ENCODE results near the gene PARD3. TPM values are rescaled to one million over a fixed set of nuclear protein-coding genes. Genes with fewer than 3 reads are reported as not detected.

Gene PARD3
- total RNA-seq, 4 donors from 2014 or later: 150 to 172 (median 165) TPM

GRCh38 chr10:34171957-34172527, 643.1 kb downstream of the PARD3 start:
- H3K4me3 ChIP-seq (ENCODE audit: low read depth, poor library complexity, severe bottlenecking): no peak overlapping the region
- DNase-seq (ENCODE audit: low spot score in 2 of 2): no peak
- intact Hi-C loops (cut with DNase I; ENCODE audit: low total_unique reads): no loop called here
- TF ChIP-seq, protein P1, sequence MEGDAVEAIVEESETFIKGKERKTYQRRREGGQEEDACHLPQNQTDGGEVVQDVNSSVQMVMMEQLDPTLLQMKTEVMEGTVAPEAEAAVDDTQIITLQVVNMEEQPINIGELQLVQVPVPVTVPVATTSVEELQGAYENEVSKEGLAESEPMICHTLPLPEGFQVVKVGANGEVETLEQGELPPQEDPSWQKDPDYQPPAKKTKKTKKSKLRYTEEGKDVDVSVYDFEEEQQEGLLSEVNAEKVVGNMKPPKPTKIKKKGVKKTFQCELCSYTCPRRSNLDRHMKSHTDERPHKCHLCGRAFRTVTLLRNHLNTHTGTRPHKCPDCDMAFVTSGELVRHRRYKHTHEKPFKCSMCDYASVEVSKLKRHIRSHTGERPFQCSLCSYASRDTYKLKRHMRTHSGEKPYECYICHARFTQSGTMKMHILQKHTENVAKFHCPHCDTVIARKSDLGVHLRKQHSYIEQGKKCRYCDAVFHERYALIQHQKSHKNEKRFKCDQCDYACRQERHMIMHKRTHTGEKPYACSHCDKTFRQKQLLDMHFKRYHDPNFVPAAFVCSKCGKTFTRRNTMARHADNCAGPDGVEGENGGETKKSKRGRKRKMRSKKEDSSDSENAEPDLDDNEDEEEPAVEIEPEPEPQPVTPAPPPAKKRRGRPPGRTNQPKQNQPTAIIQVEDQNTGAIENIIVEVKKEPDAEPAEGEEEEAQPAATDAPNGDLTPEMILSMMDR (IDR thresholded peaks at IDR 0.05): no peak
- TF ChIP-seq POLR2A (IDR thresholded peaks at IDR 0.05): no peak
- WGBS, 2 donors: 50 to 59% methylated on average over 4 of the region's 4 CpGs

DNA sequence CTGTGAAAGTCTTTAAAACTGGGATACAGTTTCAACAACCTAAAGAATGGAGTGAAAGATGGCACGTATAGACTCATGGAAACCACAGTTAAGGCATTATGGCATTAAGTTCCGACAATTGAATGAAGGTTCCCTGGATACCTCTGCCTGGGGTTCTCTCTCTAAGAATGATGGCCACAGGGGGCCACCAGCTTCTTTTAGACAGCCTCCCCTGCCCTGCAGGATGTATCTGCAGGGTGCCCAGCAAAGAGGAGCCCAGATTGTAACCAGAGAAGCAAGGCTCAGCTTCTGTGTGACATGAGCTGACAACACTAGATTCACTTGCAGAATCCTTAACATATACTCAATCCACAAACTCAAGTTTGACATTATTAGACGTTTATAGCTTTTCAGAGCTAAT, 645.4 kb downstream of the PARD3 start:
- H3K4me3 ChIP-seq (ENCODE audit: low read depth, poor library complexity, severe bottlenecking): no peak overlapping the region
- DNase-seq (ENCODE audit: low spot score in 2 of 2): no peak
- intact Hi-C loops (cut with DNase I; ENCODE audit: low total_unique reads): no loop called here
- WGBS, 2 donors: 83 to 91% methylated on average over 3 of the region's 3 CpGs
- no peak for TF ChIP-seq POLR2A (IDR thresholded peaks at IDR 0.05)
- TF ChIP-seq, protein P1 (IDR thresholded peaks at IDR 0.05): no peak

- intact Hi-C loops (cut with DNase I; ENCODE audit: low total_unique reads): no loop called here
- DNase-seq (ENCODE audit: low spot score in 2 of 2): no peak
- TF ChIP-seq, protein P1 (IDR thresholded peaks at IDR 0.05): no peak
- no peak for TF ChIP-seq POLR2A (IDR thresholded peaks at IDR 0.05)
- WGBS, 2 donors: 47 to 49% methylated on average over 3 of the region's 3 CpGs
- no peak overlapping the region for H3K4me3 ChIP-seq (ENCODE audit: low read depth, poor library complexity, severe bottlenecking)
Measured at GRCh38 chr10:34169131-34169530, 646.0 kb downstream of the PARD3 start.

GRCh38 chr10:34168439-34168838, 646.7 kb downstream of the PARD3 start:
- intact Hi-C loops (cut with DNase I; ENCODE audit: low total_unique reads): no loop called here
- whole genome bisulfite sequencing, 2 donors: 35 to 39% methylated on average over 4 of the region's 4 CpGs
- no peak overlapping the region for H3K4me3 ChIP-seq (ENCODE audit: low read depth, poor library complexity, severe bottlenecking)
- no peak for DNase-seq (ENCODE audit: low spot score in 2 of 2)
- TF ChIP-seq, protein P1 (IDR thresholded peaks at IDR 0.05): no peak
- TF ChIP-seq POLR2A (IDR thresholded peaks at IDR 0.05): no peak

DNA sequence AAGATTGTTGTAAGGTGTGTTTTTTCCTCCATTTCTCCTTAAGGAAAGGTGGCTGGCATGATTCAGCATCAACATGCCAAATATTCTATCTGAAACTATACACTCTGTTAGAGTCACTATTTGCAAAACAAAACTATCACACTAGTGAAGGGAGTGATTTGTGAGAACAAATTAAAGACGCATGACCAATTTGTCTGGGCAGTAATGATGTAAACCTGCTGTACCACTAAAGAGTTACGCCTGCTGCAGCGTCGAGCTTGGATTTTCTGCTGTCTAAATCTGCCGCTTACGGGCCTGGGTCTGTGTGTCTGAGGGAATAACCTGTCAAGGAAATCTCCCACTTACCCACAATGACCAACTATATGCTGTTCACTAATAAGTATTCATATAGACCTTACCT, 648.3 kb downstream of the PARD3 start:
- H3K4me3 ChIP-seq (ENCODE audit: low read depth, poor library complexity, severe bottlenecking): no peak overlapping the region
- intact Hi-C loops (cut with DNase I; ENCODE audit: low total_unique reads): no loop called here
- no peak for TF ChIP-seq POLR2A (IDR thresholded peaks at IDR 0.05)
- TF ChIP-seq, protein P1 (IDR thresholded peaks at IDR 0.05): no peak
- 86% methylated on average over 6 of the region's 6 CpGs for WGBS, 2 donors
- DNase-seq (ENCODE audit: low spot score in 2 of 2): no peak

- 89 to 96% methylated on average over 5 of the region's 5 CpGs for WGBS, 2 donors
- no peak for DNase-seq (ENCODE audit: low spot score in 2 of 2)
- intact Hi-C loops (cut with DNase I; ENCODE audit: low total_unique reads): no loop called here
- no peak for TF ChIP-seq POLR2A (IDR thresholded peaks at IDR 0.05)
- TF ChIP-seq, protein P1 (IDR thresholded peaks at IDR 0.05): no peak
- no peak overlapping the region for H3K4me3 ChIP-seq (ENCODE audit: low read depth, poor library complexity, severe bottlenecking)
Measured at GRCh38 chr10:34166354-34166753, 648.7 kb downstream of the PARD3 start.
